OCI-LY7 (cell line): ENCODE results near the gene PRR20A. TPM values are rescaled to one million over a fixed set of nuclear protein-coding genes. Genes with fewer than 3 reads are reported as not detected.
"Not testable (repeated sequence)": the region's sequence is repeated elsewhere in the genome, so short reads cannot be mapped to it uniquely, and the experiment has no call there.

Source experiments
- BruUV-seq: library from RNA; stranded (reverse); fragments of 400-500 nt; replicated peaks from 2 replicates; lab custom pipeline; 2021; lab: Mats Ljungman, UMichigan
- CTCF ChIA-PET: fragments of 300-600 bp; sonication (Branson Sonifier 250); formaldehyde crosslinking; loops from one replicate; lab custom pipeline; 2022; ENCODE audit warnings: antibody characterized with exemption; ENCODE audit not compliant: unreplicated experiment; lab: Charles Lee
- POLR2A ChIA-PET: fragments of 300-600 bp; sonication (Branson Sonifier 250); formaldehyde crosslinking; loops from one replicate; lab custom pipeline; 2022; ENCODE audit warnings: antibody characterized with exemption; lab: Charles Lee
- DNase-seq: peaks from one replicate; pipeline ENCODE4 v3.0.0-alpha.2; 2015; ENCODE audit warnings: low spot score
- H2AFZ ChIP-seq: fragments of 200-600 bp; sonication (generic), shearing (Covaris generic); 2 replicates; pipeline ENCODE4 v1.6.1; 2014; ENCODE audit warnings: mild to moderate bottlenecking, antibody characterized with exemption, low read length, moderate library complexity
- H3K27ac ChIP-seq: fragments of 200-600 bp; sonication (generic); 2 replicates; pipeline ENCODE4 v1.5.1; 2014; ENCODE audit warnings: mixed run types, low read depth, mild to moderate bottlenecking, moderate library complexity, low read length, inconsistent platforms; ENCODE audit not compliant: poor library complexity, severe bottlenecking
- H3K36me3 ChIP-seq: fragments of 200-600 bp; sonication (generic); 2 replicates; pipeline ENCODE4 v1.6.1; 2014; ENCODE audit warnings: mild to moderate bottlenecking, antibody characterized with exemption, low read length, moderate library complexity, mixed read lengths; ENCODE audit not compliant: insufficient read depth
- H3K4me1 ChIP-seq: fragments of 200-600 bp; sonication (generic); 2 replicates; pipeline ENCODE4 v1.5.1; 2014; ENCODE audit warnings: mild to moderate bottlenecking, low read length; ENCODE audit not compliant: insufficient read depth, poor library complexity, severe bottlenecking
- H3K4me2 ChIP-seq: fragments of 200-600 bp; sonication (generic); 2 replicates; pipeline ENCODE4 v1.6.1; 2014; ENCODE audit warnings: mild to moderate bottlenecking, low read length
- H3K4me3 ChIP-seq: fragments of 200-600 bp; sonication (generic); 2 replicates; pipeline ENCODE4 v1.5.1; 2014; ENCODE audit warnings: mild to moderate bottlenecking, low read depth, low read length; ENCODE audit not compliant: poor library complexity, severe bottlenecking
- H3K79me2 ChIP-seq: fragments of 200-600 bp; sonication (generic); 2 replicates; pipeline ENCODE4 v1.6.1; 2016; ENCODE audit warnings: low read depth, mild to moderate bottlenecking, low read length, moderate library complexity, mixed read lengths; ENCODE audit not compliant: insufficient read depth
- H3K9me2 ChIP-seq: fragments of 200-600 bp; sonication (generic); 2 replicates; pipeline ENCODE4 v1.6.1; 2016; ENCODE audit warnings: mild to moderate bottlenecking, low read length, mixed read lengths; ENCODE audit not compliant: insufficient read depth
- H3K9me3 ChIP-seq: fragments of 200-600 bp; sonication (generic); 2 replicates; pipeline ENCODE4 v1.6.1; 2014; ENCODE audit warnings: mild to moderate bottlenecking, mixed run types, low read length, mixed read lengths
- H4K20me1 ChIP-seq: fragments of 200-600 bp; sonication (generic); 2 replicates; pipeline ENCODE4 v1.6.1; 2014; ENCODE audit warnings: mild to moderate bottlenecking, antibody characterized with exemption, low read length, moderate library complexity, mixed read lengths; ENCODE audit not compliant: insufficient read depth
- EZH2phosphoT487 ChIP-seq: fragments of 200-600 bp; sonication (generic); IDR thresholded peaks from 2 replicates; pipeline ENCODE4 v1.6.1; 2018; ENCODE audit warnings: low read depth, borderline replicate concordance, mild to moderate bottlenecking, mixed run types, antibody characterized with exemption, low read length, moderate library complexity, mixed read lengths
- intact Hi-C: fragments of 100-400 bp; cut with micrococcal nuclease; formaldehyde crosslinking; loops from one replicate; pipeline ENCODE4 v1.10.0; 2022; ENCODE audit not compliant: unreplicated experiment
- total RNA-seq, 2 experiments: library from RNA; depleted of rRNA in 1 of 2; stranded (reverse); fragments of >200 nt in 1 of 2; shearing (Covaris generic) in 1 of 2; gene quantifications; 2 replicates each; pipeline ENCODE4 v1.2.3, GENCODE V29; 2014 to 2022
- TF ChIP-seq, protein P1 (sequence below): fragments of 200-600 bp; sonication (generic); conservative IDR thresholded peaks from 2 replicates; pipeline ENCODE4 v1.5.1; 2014; ENCODE audit warnings: mild to moderate bottlenecking, antibody characterized with exemption, low read length, moderate library complexity, mixed read lengths

The PRR20A gene
- total RNA-seq, 2 experiments from 2014 or later = not detected

DNA sequence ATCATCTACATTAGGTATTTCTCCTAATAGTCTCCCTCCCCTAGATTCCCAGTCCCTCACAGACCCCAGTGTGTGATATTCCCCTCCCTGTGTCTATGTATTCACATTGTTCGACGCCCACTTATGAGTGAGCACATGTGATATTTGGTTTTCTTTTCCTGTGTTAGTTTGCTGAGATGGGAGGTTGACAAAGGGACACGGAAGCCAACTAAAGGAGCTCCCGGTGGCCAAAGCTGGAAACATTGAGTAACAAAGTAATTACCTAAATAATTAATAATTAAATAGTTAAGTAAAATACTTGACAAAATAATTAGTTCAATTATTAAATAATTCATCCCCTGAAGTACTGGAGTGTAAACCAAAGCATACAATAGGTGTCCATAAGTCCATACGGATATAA lies 1.7 kb upstream of the PRR20A start:
- POLR2A ChIA-PET = no interaction called here
- Histone ChIP-seq H3K4me3 (no peak overlapping the region), H3K9me2 (no peaks in the 10 kb centered on the region), H2AFZ (no peak overlapping the region), H3K4me2 (no peak overlapping the region), H3K36me3 (no peaks in the 10 kb centered on the region), H3K79me2 (no peaks in the 10 kb centered on the region), H4K20me1 (no peaks in the 10 kb centered on the region), H3K27ac (no peak overlapping the region), H3K9me3 (no peaks in the 10 kb centered on the region), H3K4me1 (no peaks in the 10 kb centered on the region)
- BruUV-seq = no TSS peak
- no peak for DNase-seq
- TF ChIP-seq EZH2phosphoT487 = no peak
- TF ChIP-seq, protein P1, sequence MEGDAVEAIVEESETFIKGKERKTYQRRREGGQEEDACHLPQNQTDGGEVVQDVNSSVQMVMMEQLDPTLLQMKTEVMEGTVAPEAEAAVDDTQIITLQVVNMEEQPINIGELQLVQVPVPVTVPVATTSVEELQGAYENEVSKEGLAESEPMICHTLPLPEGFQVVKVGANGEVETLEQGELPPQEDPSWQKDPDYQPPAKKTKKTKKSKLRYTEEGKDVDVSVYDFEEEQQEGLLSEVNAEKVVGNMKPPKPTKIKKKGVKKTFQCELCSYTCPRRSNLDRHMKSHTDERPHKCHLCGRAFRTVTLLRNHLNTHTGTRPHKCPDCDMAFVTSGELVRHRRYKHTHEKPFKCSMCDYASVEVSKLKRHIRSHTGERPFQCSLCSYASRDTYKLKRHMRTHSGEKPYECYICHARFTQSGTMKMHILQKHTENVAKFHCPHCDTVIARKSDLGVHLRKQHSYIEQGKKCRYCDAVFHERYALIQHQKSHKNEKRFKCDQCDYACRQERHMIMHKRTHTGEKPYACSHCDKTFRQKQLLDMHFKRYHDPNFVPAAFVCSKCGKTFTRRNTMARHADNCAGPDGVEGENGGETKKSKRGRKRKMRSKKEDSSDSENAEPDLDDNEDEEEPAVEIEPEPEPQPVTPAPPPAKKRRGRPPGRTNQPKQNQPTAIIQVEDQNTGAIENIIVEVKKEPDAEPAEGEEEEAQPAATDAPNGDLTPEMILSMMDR = no peak
- intact Hi-C loops = no loop called here
- CTCF ChIA-PET = no interaction called here

DNA sequence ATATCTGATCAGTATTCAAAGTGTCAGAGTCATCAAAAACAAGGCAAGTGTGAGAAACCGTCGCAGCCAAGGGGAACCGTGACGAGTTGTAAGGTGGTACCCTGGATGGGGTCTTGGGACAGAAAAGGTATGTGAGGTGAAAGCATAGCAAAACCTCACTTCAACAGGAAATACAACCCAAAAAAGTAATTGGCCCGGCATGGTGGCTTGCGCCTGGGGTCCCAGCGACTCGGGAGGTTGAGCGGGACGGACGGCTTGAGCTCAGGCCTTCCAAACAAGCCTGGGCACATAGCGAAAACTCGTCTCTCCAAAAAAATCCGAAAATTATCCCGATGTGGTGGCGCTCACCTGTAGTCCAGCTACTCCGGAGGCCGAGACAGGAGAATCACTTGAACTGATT lies 937 bp upstream of the PRR20A start:
- not testable (repeated sequence) for DNase-seq, H3K9me2 ChIP-seq

DNA sequence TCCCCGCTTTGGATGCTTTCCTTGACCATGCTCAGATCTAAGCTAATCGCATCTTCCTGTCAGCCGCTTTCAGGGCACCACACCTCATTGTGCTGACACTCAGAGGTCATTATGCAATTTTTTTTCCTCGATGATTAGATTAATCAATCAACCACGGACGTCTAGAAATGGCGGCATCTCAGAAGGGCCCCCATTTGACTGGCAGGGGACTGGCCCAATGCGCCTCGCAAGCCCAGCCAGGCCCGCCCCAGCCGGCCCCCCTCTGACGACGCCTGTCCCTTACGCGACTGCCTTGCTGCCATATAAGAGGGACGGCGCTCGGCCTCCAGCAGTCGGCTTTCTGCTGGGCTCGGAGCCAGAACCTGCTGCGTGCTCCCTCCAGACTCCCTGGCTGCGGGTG lies 6.5 kb downstream of the PRR20A start, which contains the start of gene PRR20B:
TSS of gene PRR20B (plus strand) at position 301 of the 400 bp plus-strand sequence. CDS start 387 bp downstream, outside the sequence.
- H3K9me2 ChIP-seq, intact Hi-C loops, H3K36me3 ChIP-seq, H3K4me3 ChIP-seq, H3K79me2 ChIP-seq, BruUV-seq, H3K4me2 ChIP-seq, H4K20me1 ChIP-seq, H3K27ac ChIP-seq, POLR2A ChIA-PET, H2AFZ ChIP-seq, DNase-seq, CTCF ChIA-PET, H3K9me3 ChIP-seq, H3K4me1 ChIP-seq: not testable (repeated sequence)

More for the DNA sequence above, 937 bp upstream of the PRR20A start:
- H3K4me2 ChIP-seq, H4K20me1 ChIP-seq, BruUV-seq, H3K4me1 ChIP-seq, POLR2A ChIA-PET, H2AFZ ChIP-seq, H3K36me3 ChIP-seq, CTCF ChIA-PET, H3K4me3 ChIP-seq, H3K79me2 ChIP-seq, intact Hi-C loops, H3K27ac ChIP-seq, H3K9me3 ChIP-seq: not testable (repeated sequence)

DNA sequence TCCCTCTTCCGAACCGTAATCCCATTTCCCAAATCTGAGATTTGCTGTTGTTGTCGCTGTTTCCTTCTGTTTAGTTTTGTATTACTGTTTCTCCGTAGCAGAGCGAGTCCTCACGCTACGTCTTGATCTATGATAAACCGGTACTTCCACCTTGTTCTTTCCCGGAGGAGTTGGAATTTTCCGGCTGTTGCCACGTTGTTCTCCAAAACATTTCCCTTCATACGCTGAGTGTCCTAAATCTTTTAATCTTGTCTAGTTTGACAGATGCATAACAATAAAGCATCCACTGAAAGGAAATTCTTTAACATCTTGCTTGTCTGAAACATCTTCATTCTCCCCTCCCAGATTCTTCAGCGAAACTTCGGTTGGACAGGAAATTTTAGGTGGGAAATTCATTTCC lies 7.4 kb downstream of the PRR20A start:
- H3K9me3 ChIP-seq, CTCF ChIA-PET, H3K9me2 ChIP-seq, H3K4me2 ChIP-seq, H3K27ac ChIP-seq, BruUV-seq, H3K79me2 ChIP-seq, H3K4me1 ChIP-seq, H3K36me3 ChIP-seq, H2AFZ ChIP-seq, H3K4me3 ChIP-seq, DNase-seq, POLR2A ChIA-PET, H4K20me1 ChIP-seq, intact Hi-C loops: not testable (repeated sequence)

DNA sequence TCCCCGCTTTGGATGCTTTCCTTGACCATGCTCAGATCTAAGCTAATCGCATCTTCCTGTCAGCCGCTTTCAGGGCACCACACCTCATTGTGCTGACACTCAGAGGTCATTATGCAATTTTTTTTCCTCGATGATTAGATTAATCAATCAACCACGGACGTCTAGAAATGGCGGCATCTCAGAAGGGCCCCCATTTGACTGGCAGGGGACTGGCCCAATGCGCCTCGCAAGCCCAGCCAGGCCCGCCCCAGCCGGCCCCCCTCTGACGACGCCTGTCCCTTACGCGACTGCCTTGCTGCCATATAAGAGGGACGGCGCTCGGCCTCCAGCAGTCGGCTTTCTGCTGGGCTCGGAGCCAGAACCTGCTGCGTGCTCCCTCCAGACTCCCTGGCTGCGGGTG lies 13.0 kb downstream of the PRR20A start, which contains the start of gene PRR20C:
TSS of gene PRR20C (plus strand) at position 301 of the 400 bp plus-strand sequence. CDS start 387 bp downstream, outside the sequence.
- H3K79me2 ChIP-seq, H3K9me2 ChIP-seq, intact Hi-C loops, H3K27ac ChIP-seq, H3K4me1 ChIP-seq, H3K4me2 ChIP-seq, H2AFZ ChIP-seq, H3K9me3 ChIP-seq, BruUV-seq, CTCF ChIA-PET, DNase-seq, H3K36me3 ChIP-seq, H4K20me1 ChIP-seq, POLR2A ChIA-PET, H3K4me3 ChIP-seq: not testable (repeated sequence)

DNA sequence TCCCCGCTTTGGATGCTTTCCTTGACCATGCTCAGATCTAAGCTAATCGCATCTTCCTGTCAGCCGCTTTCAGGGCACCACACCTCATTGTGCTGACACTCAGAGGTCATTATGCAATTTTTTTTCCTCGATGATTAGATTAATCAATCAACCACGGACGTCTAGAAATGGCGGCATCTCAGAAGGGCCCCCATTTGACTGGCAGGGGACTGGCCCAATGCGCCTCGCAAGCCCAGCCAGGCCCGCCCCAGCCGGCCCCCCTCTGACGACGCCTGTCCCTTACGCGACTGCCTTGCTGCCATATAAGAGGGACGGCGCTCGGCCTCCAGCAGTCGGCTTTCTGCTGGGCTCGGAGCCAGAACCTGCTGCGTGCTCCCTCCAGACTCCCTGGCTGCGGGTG lies 19.6 kb downstream of the PRR20A start, which contains the start of gene PRR20D:
TSS of gene PRR20D (plus strand) at position 301 of the 400 bp plus-strand sequence. CDS start 387 bp downstream, outside the sequence.
- H4K20me1 ChIP-seq, DNase-seq, H3K9me2 ChIP-seq, H3K36me3 ChIP-seq, H3K4me3 ChIP-seq, intact Hi-C loops, POLR2A ChIA-PET, H3K4me1 ChIP-seq, H3K9me3 ChIP-seq, BruUV-seq, H3K4me2 ChIP-seq, H3K79me2 ChIP-seq, H2AFZ ChIP-seq, H3K27ac ChIP-seq, CTCF ChIA-PET: not testable (repeated sequence)
